Measurements from ENCODE around the gene CRYGS. TPM values are rescaled to one million over a fixed set of nuclear protein-coding genes. Genes with fewer than 3 reads are reported as not detected.
"Not testable (repeated sequence)": the region's sequence is repeated elsewhere in the genome, so short reads cannot be mapped to it uniquely, and the experiment has no call there.

The CRYGS gene
- total RNA-seq, 4 donors from 2014 or later = 1.1 to 4.2 (median 2.9) TPM

DNA sequence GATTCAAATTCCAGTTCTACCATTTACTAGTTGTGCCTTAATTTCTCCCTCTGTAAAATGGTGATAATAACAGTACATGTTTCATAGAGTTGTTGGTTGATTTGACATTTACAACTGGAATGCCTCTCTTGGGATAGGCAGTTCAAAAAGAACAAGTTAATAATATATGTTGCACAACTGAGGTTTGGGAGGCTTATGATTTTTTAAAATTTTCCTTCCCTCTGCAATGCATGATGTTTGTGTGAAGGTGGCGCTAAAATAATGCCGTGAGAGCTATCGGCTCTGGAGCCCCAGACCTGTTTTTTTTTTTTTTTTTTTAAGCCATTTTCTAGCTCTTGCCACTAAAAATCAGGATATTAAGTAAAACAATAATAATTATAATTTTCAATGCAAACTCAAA lies 44.9 kb upstream of the CRYGS start:
- Histone ChIP-seq H3K9me3 (no peaks in the 10 kb centered on the region), H3K36me3 (peaks cover 18 to 21% of the 10 kb centered on the region in 2 donors), H3K4me3 (replicated peaks in 1 of 3) (no peak overlapping the region), H3K27ac (no peak overlapping the region), H3K27me3 (no peaks in the 10 kb centered on the region), H3K4me1 (no peaks in the 10 kb centered on the region)
- TF ChIP-seq CTCF (IDR thresholded peaks at IDR 0.05) = no peak
- no peak for TF ChIP-seq POLR2A (IDR thresholded peaks at IDR 0.05)
- intact Hi-C loops (cut with DNase I) = no loop called here
- no peak for DNase-seq
- 35 to 43% methylated on average over 3 of the region's 3 CpGs for WGBS, 2 donors

GRCh38 chr3:186588632-186589031 lies 44.5 kb upstream of the CRYGS start:
- intact Hi-C loops (cut with DNase I) = no loop called here
- H3K27ac ChIP-seq = no peak overlapping the region
- no peak overlapping the region for H3K4me3 ChIP-seq (replicated peaks in 1 of 3)
- H3K9me3 ChIP-seq = no peaks in the 10 kb centered on the region
- H3K27me3 ChIP-seq = no peaks in the 10 kb centered on the region
- H3K4me1 ChIP-seq = no peaks in the 10 kb centered on the region
- TF ChIP-seq POLR2A (IDR thresholded peaks at IDR 0.05) = no peak
- TF ChIP-seq CTCF (IDR thresholded peaks at IDR 0.05) = no peak
- WGBS, 2 donors = 54 to 85% methylated on average over 2 of the region's 2 CpGs
- no peak for DNase-seq
- H3K36me3 ChIP-seq = peaks cover 23 to 26% of the 10 kb centered on the region in 2 donors

GRCh38 chr3:186587183-186587582 lies 43.0 kb upstream of the CRYGS start:
- Histone ChIP-seq H3K4me1 (no peaks in the 10 kb centered on the region), H3K4me3 (replicated peaks in 1 of 3) (no peak overlapping the region), H3K27ac (no peak overlapping the region), H3K36me3 (peaks cover 36 to 40% of the 10 kb centered on the region in 2 donors), H3K9me3 (no peaks in the 10 kb centered on the region), H3K27me3 (no peaks in the 10 kb centered on the region)
- intact Hi-C loops (cut with DNase I) = no loop called here
- TF ChIP-seq POLR2A (IDR thresholded peaks at IDR 0.05) (no peak), CTCF (IDR thresholded peaks at IDR 0.05) (no peak)
- no peak for DNase-seq

DNA sequence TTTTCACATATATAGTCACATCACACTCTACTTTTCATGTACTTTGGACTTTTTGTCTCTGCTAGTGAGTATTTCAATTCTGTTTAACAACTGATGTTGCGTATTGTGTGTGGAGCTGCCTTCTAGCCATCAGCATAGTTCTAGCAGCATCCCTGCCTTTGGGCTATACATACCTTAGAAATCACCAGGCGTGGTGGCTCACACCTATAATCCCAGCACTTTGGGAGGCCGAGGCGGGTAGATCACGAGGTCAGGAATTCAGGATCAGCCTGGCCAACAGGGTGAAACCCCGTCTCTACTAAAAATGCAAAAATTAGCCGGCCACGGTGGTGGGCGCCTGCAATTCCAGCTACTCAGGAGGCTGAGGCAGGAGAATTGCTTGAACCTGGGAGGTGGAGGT lies 42.1 kb upstream of the CRYGS start:
- DNase-seq; H3K27ac ChIP-seq; H3K4me1 ChIP-seq; H3K9me3 ChIP-seq; intact Hi-C loops (cut with DNase I); H3K27me3 ChIP-seq; H3K4me3 ChIP-seq (replicated peaks in 1 of 3): not testable (repeated sequence)
- WGBS, 2 donors = 88 to 89% methylated on average over 9 of the region's 9 CpGs
- H3K36me3 ChIP-seq = peaks cover 43 to 50% of the 10 kb centered on the region in 2 donors

DNA sequence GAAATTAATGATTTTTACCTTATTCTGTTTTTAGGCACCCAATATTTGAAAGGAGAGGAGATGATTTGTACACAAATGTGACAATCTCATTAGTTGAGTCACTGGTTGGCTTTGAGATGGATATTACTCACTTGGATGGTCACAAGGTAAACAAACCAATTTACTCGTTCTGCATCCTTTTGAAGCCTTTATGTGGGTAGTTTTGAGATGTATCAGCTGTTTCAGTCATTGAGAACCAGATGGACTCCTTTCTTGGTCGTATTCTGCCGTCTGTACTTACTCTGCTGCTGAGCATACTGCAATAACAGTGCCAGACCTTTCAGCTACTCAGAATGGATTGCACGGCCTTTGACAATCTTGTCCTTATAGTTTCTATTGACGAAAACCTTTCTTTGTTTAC lies 39.7 kb upstream of the CRYGS start:
- no peak for TF ChIP-seq POLR2A (IDR thresholded peaks at IDR 0.05)
- TF ChIP-seq CTCF (IDR thresholded peaks at IDR 0.05) = no peak
- peaks cover 47 to 68% of the 10 kb centered on the region in 2 donors for H3K36me3 ChIP-seq

DNA sequence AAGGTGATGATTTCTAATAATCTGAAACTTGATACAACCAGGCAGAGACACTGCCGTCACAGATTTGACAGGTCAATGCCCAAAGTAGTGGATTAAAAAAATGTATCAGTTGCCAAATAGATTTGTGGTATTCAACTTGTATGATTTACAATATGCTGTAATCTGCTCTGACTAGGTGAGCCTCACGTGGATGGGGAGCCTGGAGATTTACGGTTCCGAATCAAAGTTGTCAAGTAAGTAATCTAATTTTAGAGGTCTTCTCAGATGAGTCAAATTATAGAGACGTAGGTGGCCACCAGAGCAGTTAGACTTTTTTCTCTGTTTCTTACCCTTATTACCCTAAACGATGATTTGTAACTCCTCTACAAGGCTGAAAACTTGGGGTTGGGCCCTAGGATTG lies 38.4 kb upstream of the CRYGS start:
- TF ChIP-seq POLR2A (IDR thresholded peaks at IDR 0.05) (no peak), CTCF (IDR thresholded peaks at IDR 0.05) (no peak)
- H3K4me3 ChIP-seq (replicated peaks in 1 of 3) = no peak overlapping the region
- H3K36me3 ChIP-seq = peaks cover 50 to 79% of the 10 kb centered on the region in 2 donors
- 97 to 99% methylated on average over 6 of the region's 6 CpGs for WGBS, 2 donors
- DNase-seq = no peak
- no peaks in the 10 kb centered on the region for H3K9me3 ChIP-seq
- no peak overlapping the region for H3K27ac ChIP-seq
- intact Hi-C loops (cut with DNase I) = no loop called here
- H3K27me3 ChIP-seq = no peaks in the 10 kb centered on the region
- no peaks in the 10 kb centered on the region for H3K4me1 ChIP-seq

More for the DNA sequence above, 39.7 kb upstream of the CRYGS start:
- no peaks in the 10 kb centered on the region for H3K4me1 ChIP-seq
- H3K9me3 ChIP-seq = no peaks in the 10 kb centered on the region
- H3K4me3 ChIP-seq (replicated peaks in 1 of 3) = no peak overlapping the region
- intact Hi-C loops (cut with DNase I) = no loop called here
- 86 to 89% methylated on average over 5 of the region's 5 CpGs for WGBS, 2 donors
- DNase-seq = no peak
- no peak overlapping the region for H3K27ac ChIP-seq
- no peaks in the 10 kb centered on the region for H3K27me3 ChIP-seq

Measured in thyroid gland (tissue), 4 donors.